RWPE2 (cell line): ENCODE measurements around the gene MARK4.
A peak's percentile ranks its signal among the peaks of the same experiment; 100 is the strongest.

ENCODE experiments used
- ATAC-seq: fragments of 200-7000 bp; cut with Tn5 transposase; 3 replicates; pipeline ENCODE4 v1.9.1; 2021; ENCODE audit warnings: low read depth
- DNase-seq: peaks from one replicate; pipeline ENCODE4 v3.0.0-alpha.2; 2020; ENCODE audit warnings: low spot score
- H3K27ac ChIP-seq: fragments of 450-650 bp; 2 replicates; pipeline ENCODE4 v1.5.1; 2017; ENCODE audit warnings: mild to moderate bottlenecking; ENCODE audit not compliant: poor library complexity, severe bottlenecking
- H3K27me3 ChIP-seq: fragments of 250-450 bp; sonication (Bioruptor Pico); 2 replicates; pipeline ENCODE4 v1.5.1; 2021; ENCODE audit warnings: mild to moderate bottlenecking, moderate library complexity; ENCODE audit not compliant: insufficient read depth, poor library complexity, severe bottlenecking
- H3K36me3 ChIP-seq: fragments of 250-450 bp; sonication (Bioruptor Pico); 2 replicates; pipeline ENCODE4 v1.5.1; 2020; ENCODE audit warnings: low read depth, mild to moderate bottlenecking, moderate library complexity
- H3K4me1 ChIP-seq: fragments of 250-450 bp; sonication (Bioruptor Pico); 2 replicates; pipeline ENCODE4 v1.5.1; 2021; ENCODE audit warnings: mild to moderate bottlenecking, moderate library complexity; ENCODE audit not compliant: insufficient read depth, poor library complexity, severe bottlenecking
- H3K4me3 ChIP-seq: fragments of 250-450 bp; sonication (Bioruptor Pico); 2 replicates; pipeline ENCODE4 v1.5.1; 2021; ENCODE audit warnings: mild to moderate bottlenecking, moderate library complexity; ENCODE audit not compliant: severe bottlenecking
- H3K9me3 ChIP-seq: fragments of 250-450 bp; sonication (Bioruptor Pico); 2 replicates; pipeline ENCODE4 v1.5.1; 2021; ENCODE audit warnings: mild to moderate bottlenecking, moderate library complexity; ENCODE audit not compliant: severe bottlenecking
- CTCF ChIP-seq: fragments of 450-650 bp; IDR thresholded peaks from one replicate; pipeline ENCODE4 v1.5.1; 2017; ENCODE audit warnings: mild to moderate bottlenecking, moderate library complexity; ENCODE audit not compliant: poor library complexity, severe bottlenecking

The MARK4 gene

GRCh38 chr19:45350477-45351058 is 99.5 kb downstream of the MARK4 start:
- no peak overlapping the region for H3K27ac ChIP-seq
- H3K27me3 ChIP-seq: no peaks in the 10 kb centered on the region
- no peak overlapping the region for H3K4me3 ChIP-seq
- ATAC-seq (no peak), DNase-seq (no peak)
- TF ChIP-seq CTCF: no peak
- H3K4me1 ChIP-seq: no peaks in the 10 kb centered on the region
- H3K9me3 ChIP-seq: no peaks in the 10 kb centered on the region
- peaks cover 54% of the 10 kb centered on the region for H3K36me3 ChIP-seq

- Histone ChIP-seq H3K4me1 (no peaks in the 10 kb centered on the region), H3K36me3 (peaks cover 64% of the 10 kb centered on the region), H3K4me3 (no peak overlapping the region), H3K27ac (no peak overlapping the region), H3K27me3 (no peaks in the 10 kb centered on the region), H3K9me3 (no peaks in the 10 kb centered on the region)
- TF ChIP-seq CTCF: no peak
- DNase-seq (peak; percentile 65), ATAC-seq (0 out of 3 replicates have a peak, but pooled peaks have one; percentile 8)
Measured at GRCh38 chr19:45351401-45351952, 100.4 kb downstream of the MARK4 start.

GRCh38 chr19:45352062-45352461 is 101.0 kb downstream of the MARK4 start:
- peaks cover 69% of the 10 kb centered on the region for H3K36me3 ChIP-seq
- no peak overlapping the region for H3K27ac ChIP-seq
- no peak for TF ChIP-seq CTCF
- no peaks in the 10 kb centered on the region for H3K4me1 ChIP-seq
- no peaks in the 10 kb centered on the region for H3K27me3 ChIP-seq
- H3K9me3 ChIP-seq: no peaks in the 10 kb centered on the region
- H3K4me3 ChIP-seq: no peak overlapping the region
- ATAC-seq (no peak), DNase-seq (no peak)

GRCh38 chr19:45352471-45352870 is 101.4 kb downstream of the MARK4 start:
- H3K4me1 ChIP-seq: no peaks in the 10 kb centered on the region
- H3K36me3 ChIP-seq: peaks cover 73% of the 10 kb centered on the region
- TF ChIP-seq CTCF: no peak
- ATAC-seq (no peak), DNase-seq (no peak)
- H3K9me3 ChIP-seq: no peaks in the 10 kb centered on the region
- H3K27ac ChIP-seq: no peak overlapping the region
- no peak overlapping the region for H3K4me3 ChIP-seq
- H3K27me3 ChIP-seq: no peaks in the 10 kb centered on the region
